Measurements from ENCODE around the gene IGFL2. TPM values are rescaled to one million over a fixed set of nuclear protein-coding genes. Genes with fewer than 3 reads are reported as not detected.

Gene IGFL2
- total and polyA plus RNA-seq, 2 of the 4 experiments (the other 2 are of a cell fraction), result not detected

DNA sequence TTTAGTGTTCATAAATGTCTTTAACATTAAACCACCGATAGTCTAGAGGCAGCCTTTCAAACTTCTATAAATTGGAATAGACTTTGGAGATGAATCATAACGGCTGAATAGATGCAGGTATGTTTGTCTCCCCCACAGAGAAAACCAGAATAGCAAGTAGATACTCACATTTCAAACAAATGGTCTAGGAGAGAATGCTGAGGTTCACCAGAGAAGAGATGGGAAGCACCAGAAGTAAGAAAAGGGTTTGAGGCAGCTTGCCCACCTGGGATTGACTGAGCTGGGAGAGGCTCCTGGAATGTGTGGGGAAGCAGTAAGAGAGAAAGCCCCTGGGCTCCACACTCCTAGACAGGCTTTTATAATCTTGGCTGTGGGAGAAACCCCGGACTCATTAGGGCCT lies 29.9 kb upstream of the IGFL2 start:
- H2AFZ ChIP-seq (replicated peaks; ENCODE audit: low read length, poor library complexity), result no peak overlapping the region
- DNase-seq, result no peak
- ChIA-PET CTCF (no interaction called here), POLR2A (ENCODE audit: unreplicated experiment) (no interaction called here)
- H2BK15ac ChIP-seq (ENCODE audit: low read depth, low read length), result no peak overlapping the region
- peaks cover 5% of the 10 kb centered on the region for H3K9me3 ChIP-seq (ENCODE audit: control insufficient read depth, insufficient read depth, low read length)
- TF ChIP-seq BHLHE40 (IDR thresholded peaks at IDR 0.05; ENCODE audit: low read depth, low read length) (no peak), CHD1 (IDR thresholded peaks at IDR 0.05; ENCODE audit: low read depth, low read length) (no peak), SMC3 (IDR thresholded peaks at IDR 0.05; ENCODE audit: low read depth, low read length) (no peak), MAFK (IDR thresholded peaks at IDR 0.05; ENCODE audit: low read depth, low read length) (no peak), RCOR1 (IDR thresholded peaks at IDR 0.05; ENCODE audit: insufficient replicate concordance, low read length) (no peak), NFE2L2 (IDR thresholded peaks at IDR 0.05; ENCODE audit: low read depth, low read length) (no peak), MXI1 (IDR thresholded peaks at IDR 0.05; ENCODE audit: borderline replicate concordance, low read depth, low read length) (no peak)
- TF ChIP-seq, protein P1, sequence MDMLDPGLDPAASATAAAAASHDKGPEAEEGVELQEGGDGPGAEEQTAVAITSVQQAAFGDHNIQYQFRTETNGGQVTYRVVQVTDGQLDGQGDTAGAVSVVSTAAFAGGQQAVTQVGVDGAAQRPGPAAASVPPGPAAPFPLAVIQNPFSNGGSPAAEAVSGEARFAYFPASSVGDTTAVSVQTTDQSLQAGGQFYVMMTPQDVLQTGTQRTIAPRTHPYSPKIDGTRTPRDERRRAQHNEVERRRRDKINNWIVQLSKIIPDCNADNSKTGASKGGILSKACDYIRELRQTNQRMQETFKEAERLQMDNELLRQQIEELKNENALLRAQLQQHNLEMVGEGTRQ (IDR thresholded peaks at IDR 0.05; ENCODE audit: low read depth, low read length), result no peak
- peaks cover 42% of the 10 kb centered on the region for H3K27me3 ChIP-seq (ENCODE audit: control insufficient read depth, insufficient read depth, low read length)
- intact Hi-C loops (cut with micrococcal nuclease), result loop anchor here (10.0 kb wide), 1 partner anchor 437 kb away; no protein-coding TSS in a partner anchor
- H3K27ac ChIP-seq (ENCODE audit: insufficient read depth, low read length), result no peak overlapping the region
- WGBS, 2 experiments (ENCODE audit: extremely low coverage in 2 of 2, insufficient read length in 1 of 2), result no CpG with 5 or more reads among the region's 3 CpGs
- no peak overlapping the region for H3K4ac ChIP-seq (ENCODE audit: low read depth, low read length)
- H2BK20ac ChIP-seq (ENCODE audit: low read depth, low read length), result no peak overlapping the region
- H2BK120ac ChIP-seq (ENCODE audit: low read depth, low read length), result no peak overlapping the region
- no peak overlapping the region for H3K56ac ChIP-seq (ENCODE audit: extremely low read depth, insufficient read depth, low read length)
- no peak overlapping the region for H3K4me3 ChIP-seq (ENCODE audit: insufficient read depth, low read depth, low read length)
- no peak overlapping the region for H2AK9ac ChIP-seq (replicated peaks; ENCODE audit: low read depth, low read length, poor library complexity)
- no peak overlapping the region for H4K91ac ChIP-seq (ENCODE audit: insufficient read depth, low read depth, low read length)
- H3K14ac ChIP-seq (replicated peaks; ENCODE audit: low read depth, low read length), result no peak overlapping the region
- ATAC-seq (ENCODE audit: low read depth), result no peak
- no peaks in the 10 kb centered on the region for H3K36me3 ChIP-seq (ENCODE audit: control insufficient read depth, insufficient read depth, low read length)
- in situ Hi-C loops (cut with MboI; ENCODE audit: low sequenced_read_pairs), result no loop called here
- H2BK5ac ChIP-seq (ENCODE audit: low read depth, low read length, poor library complexity, severe bottlenecking), result no peak overlapping the region
- H3K23ac ChIP-seq (ENCODE audit: low read depth, low read length), result no peak overlapping the region
- H4K8ac ChIP-seq (ENCODE audit: low read depth in 2 of 2, low read length in 2 of 2), result no peak overlapping the region
- no peaks in the 10 kb centered on the region for H3K79me1 ChIP-seq (ENCODE audit: low read depth in 1 of 2, low read length in 2 of 2)
- no TSS peak for BruUV-seq (replicated peaks)
- peaks cover 3% of the 10 kb centered on the region; the same call in 1 of the 2 replicates for H3K4me1 ChIP-seq (ENCODE audit: control insufficient read depth, insufficient read depth, low read length)
- H2AK5ac ChIP-seq (ENCODE audit: low read depth, low read length), result no peak overlapping the region
- H3K9me1 ChIP-seq (ENCODE audit: insufficient read depth, low read length), result no peaks in the 10 kb centered on the region
- H4K20me1 ChIP-seq (ENCODE audit: insufficient read depth, low read length), result no peaks in the 10 kb centered on the region
- dilution Hi-C loops (cut with HindIII; ENCODE audit: low sequenced_read_pairs, unreplicated experiment), result no loop called here
- no peak overlapping the region for H3K9ac ChIP-seq (ENCODE audit: low read depth, low read length)
- H4K5ac ChIP-seq (ENCODE audit: low read depth, low read length), result no peak overlapping the region
- H3K4me2 ChIP-seq (ENCODE audit: low read depth, low read length), result no peak overlapping the region
- H3K18ac ChIP-seq (ENCODE audit: low read depth, low read length), result no peak overlapping the region

All from IMR-90 (cell line).